Endothelial cell of umbilical vein (primary cell): ENCODE measurements around the gene TTBK1.

ENCODE experiments used
- CTCF ChIP-seq, 2 donors: IDR thresholded peaks; 1 replicate in 1 of 2; 2 replicates in 1 of 2; pipeline ENCODE4 v1.5.1; 2011; ENCODE audit warnings: low read length in 2 of 2, mild to moderate bottlenecking in 2 of 2, moderate library complexity in 2 of 2, control low read depth in 1 of 2, inconsistent platforms in 1 of 2, low read depth in 1 of 2; ENCODE audit not compliant: insufficient read depth in 1 of 2; ENCODE audit errors: extremely low read depth in 1 of 2
- EZH2 ChIP-seq: IDR thresholded peaks from 2 replicates; pipeline ENCODE4 v1.6.1; 2012; ENCODE audit warnings: borderline replicate concordance, low read depth, mild to moderate bottlenecking, moderate library complexity, low read length, inconsistent platforms; ENCODE audit not compliant: severe bottlenecking
- FOS ChIP-seq: IDR thresholded peaks from 2 replicates; pipeline ENCODE4 v1.6.1; 2011; ENCODE audit warnings: mild to moderate bottlenecking, low read length, moderate library complexity, borderline replicate concordance; ENCODE audit not compliant: insufficient read depth
- GATA2 ChIP-seq: IDR thresholded peaks from 2 replicates; pipeline ENCODE4 v1.7.0; 2011; ENCODE audit warnings: low read depth, mild to moderate bottlenecking, moderate library complexity, mixed read lengths, low read length; ENCODE audit not compliant: insufficient read length, insufficient read depth
- JUN ChIP-seq: IDR thresholded peaks from 2 replicates; pipeline ENCODE4 v1.6.1; 2011; ENCODE audit warnings: borderline replicate concordance, low read depth; ENCODE audit not compliant: insufficient read length, insufficient read depth
- MAX ChIP-seq: IDR thresholded peaks from 2 replicates; pipeline ENCODE4 v1.6.1; 2011; ENCODE audit not compliant: insufficient read depth, insufficient read length
- POLR2A ChIP-seq: IDR thresholded peaks from 2 replicates; pipeline ENCODE4 v1.6.1; 2012; ENCODE audit warnings: low read depth, mild to moderate bottlenecking, control low read depth, low read length
- POLR2AphosphoS5 ChIP-seq: IDR thresholded peaks from 2 replicates; pipeline ENCODE4 v1.6.1; 2012; ENCODE audit warnings: low read depth, mild to moderate bottlenecking, control low read depth, low read length, moderate library complexity; ENCODE audit not compliant: insufficient read depth

GRCh38 chr6:43261198-43261597 lies 17.9 kb downstream of the TTBK1 start:
- TF ChIP-seq POLR2AphosphoS5 (no peak), CTCF (IDR thresholded peaks at IDR 0.05; ENCODE audit: extremely low read depth in 1 of 2, insufficient read depth in 1 of 2, low read depth in 1 of 2, low read length in 2 of 2) (no peak), POLR2A (no peak), JUN (no peak), EZH2 (no peak), FOS (no peak), GATA2 (no peak), MAX (no peak)
